ENCODE data around the gene MATK.

DNA sequence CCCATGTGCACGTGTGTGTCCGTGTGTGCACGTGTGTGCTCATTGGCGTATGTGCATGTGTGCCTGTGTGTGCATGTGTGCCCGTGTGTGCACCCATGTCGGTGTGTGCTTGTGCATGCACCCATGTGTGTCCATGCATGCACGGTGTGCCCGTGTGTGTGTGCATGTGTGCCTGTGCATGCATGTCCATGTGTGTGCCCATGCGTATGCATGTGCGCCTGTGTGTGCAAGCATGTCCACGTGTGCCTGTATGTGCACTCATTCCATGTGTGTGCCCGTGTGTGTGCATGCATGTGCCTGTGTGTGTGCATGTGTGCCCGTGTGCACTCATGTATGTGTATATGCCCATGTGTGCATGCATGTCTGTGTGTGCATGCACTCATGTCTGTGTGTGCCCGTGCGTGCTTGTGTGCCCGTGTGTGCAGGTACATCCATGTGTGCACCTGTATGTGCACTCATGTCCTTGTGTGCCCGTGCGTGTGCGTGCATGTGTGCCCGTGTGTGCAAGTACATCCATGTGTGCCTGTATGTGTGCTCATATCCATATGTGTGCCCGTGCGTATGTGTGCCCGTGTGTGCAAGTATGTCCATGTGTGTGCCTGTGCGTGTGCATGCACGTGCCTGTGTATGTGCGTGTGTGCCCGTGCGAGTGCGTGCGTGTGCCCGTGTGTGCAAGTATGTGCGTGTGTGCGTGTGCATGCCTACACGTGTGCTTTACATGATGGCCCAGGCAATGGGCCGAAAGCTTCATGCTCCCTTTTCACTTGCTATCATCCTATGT is 21.6 kb upstream of the MATK start:
- TF ChIP-seq POLR2AphosphoS5 (IDR thresholded peaks at IDR 0.05; ENCODE audit: borderline replicate concordance, low read depth, low read length): no peak
- no peak for TF ChIP-seq EZH2 (IDR thresholded peaks at IDR 0.05)
- no peak for TF ChIP-seq FOXP2 (optimal IDR thresholded peaks at IDR 0.05; ENCODE audit: control extremely low read depth, extremely low read length, insufficient read depth)
